Right lobe of liver (tissue), 4 donors: ENCODE data around the gene SSH2.

ENCODE experiments used
- POLR2A ChIP-seq: fragments of 450-650 bp; IDR thresholded peaks from one replicate; pipeline ENCODE4 v1.6.1; 2017; ENCODE audit warnings: antibody characterized with exemption, mild to moderate bottlenecking
- TF ChIP-seq, protein P1 (sequence below), 4 donors: fragments of 200-600 bp in 3 of 4; fragments of 450-650 bp in 1 of 4; IDR thresholded peaks; one replicate each; pipeline versions ENCODE4 v1.5.1 to v1.8.0; 2016 to 2022; ENCODE audit warnings: antibody characterized with exemption in 4 of 4, mild to moderate bottlenecking in 2 of 4
- donor health status: DM: no; HTN: no; CAD: no.
- donor health status: DM: no; HTN: no; CAD: no.
- donor health status: DM: no; HTN: yes; CAD: no.

DNA sequence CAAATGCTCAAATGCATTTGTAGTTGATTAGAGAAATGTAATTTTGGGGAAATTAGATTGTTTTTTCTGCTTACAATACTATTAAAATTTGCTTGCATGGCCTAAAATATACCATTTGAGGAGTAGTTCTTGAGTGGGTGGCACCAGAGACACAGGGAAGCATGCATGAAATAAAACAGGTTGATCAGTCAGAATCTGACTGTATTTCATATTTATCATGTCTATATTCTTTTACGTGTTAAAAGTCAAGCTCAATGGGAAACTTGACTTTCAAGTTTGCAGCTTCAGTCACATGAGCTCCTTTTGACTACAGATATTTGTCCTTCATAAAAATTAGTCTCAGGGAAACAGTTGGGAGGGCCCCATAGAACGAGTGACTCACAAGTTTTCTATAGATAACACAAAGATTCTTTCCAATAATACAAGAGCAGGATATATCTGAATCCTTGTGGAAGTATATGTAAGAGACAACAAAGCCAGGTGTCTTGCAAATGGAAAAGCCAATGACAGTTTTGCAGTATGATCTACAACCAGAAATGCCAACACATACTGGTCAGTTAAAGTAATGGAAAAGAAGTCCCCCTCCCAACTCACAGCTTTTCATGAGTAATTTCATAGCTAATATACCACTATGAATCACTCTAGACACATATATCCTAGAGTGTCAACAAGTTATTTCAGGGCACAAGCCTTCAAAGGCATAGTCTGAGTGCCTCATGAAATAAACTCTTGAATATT lies 265.1 kb downstream of the SSH2 start:
- TF ChIP-seq POLR2A, result no peak
- TF ChIP-seq, protein P1, sequence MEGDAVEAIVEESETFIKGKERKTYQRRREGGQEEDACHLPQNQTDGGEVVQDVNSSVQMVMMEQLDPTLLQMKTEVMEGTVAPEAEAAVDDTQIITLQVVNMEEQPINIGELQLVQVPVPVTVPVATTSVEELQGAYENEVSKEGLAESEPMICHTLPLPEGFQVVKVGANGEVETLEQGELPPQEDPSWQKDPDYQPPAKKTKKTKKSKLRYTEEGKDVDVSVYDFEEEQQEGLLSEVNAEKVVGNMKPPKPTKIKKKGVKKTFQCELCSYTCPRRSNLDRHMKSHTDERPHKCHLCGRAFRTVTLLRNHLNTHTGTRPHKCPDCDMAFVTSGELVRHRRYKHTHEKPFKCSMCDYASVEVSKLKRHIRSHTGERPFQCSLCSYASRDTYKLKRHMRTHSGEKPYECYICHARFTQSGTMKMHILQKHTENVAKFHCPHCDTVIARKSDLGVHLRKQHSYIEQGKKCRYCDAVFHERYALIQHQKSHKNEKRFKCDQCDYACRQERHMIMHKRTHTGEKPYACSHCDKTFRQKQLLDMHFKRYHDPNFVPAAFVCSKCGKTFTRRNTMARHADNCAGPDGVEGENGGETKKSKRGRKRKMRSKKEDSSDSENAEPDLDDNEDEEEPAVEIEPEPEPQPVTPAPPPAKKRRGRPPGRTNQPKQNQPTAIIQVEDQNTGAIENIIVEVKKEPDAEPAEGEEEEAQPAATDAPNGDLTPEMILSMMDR (IDR thresholded peaks at IDR 0.05), result no peak
